HG03575 (cell line): Measurements from ENCODE around the gene PFKFB2.

ENCODE experiments used
- ATAC-seq: cut with Tn5 transposase; IDR thresholded peaks from one replicate; pipeline ENCODE4 v1.9.1; 2021; ENCODE audit not compliant: unreplicated experiment, insufficient number of reproducible peaks, low FRiP score; ENCODE audit errors: extremely low read depth

PFKFB2 gene

DNA sequence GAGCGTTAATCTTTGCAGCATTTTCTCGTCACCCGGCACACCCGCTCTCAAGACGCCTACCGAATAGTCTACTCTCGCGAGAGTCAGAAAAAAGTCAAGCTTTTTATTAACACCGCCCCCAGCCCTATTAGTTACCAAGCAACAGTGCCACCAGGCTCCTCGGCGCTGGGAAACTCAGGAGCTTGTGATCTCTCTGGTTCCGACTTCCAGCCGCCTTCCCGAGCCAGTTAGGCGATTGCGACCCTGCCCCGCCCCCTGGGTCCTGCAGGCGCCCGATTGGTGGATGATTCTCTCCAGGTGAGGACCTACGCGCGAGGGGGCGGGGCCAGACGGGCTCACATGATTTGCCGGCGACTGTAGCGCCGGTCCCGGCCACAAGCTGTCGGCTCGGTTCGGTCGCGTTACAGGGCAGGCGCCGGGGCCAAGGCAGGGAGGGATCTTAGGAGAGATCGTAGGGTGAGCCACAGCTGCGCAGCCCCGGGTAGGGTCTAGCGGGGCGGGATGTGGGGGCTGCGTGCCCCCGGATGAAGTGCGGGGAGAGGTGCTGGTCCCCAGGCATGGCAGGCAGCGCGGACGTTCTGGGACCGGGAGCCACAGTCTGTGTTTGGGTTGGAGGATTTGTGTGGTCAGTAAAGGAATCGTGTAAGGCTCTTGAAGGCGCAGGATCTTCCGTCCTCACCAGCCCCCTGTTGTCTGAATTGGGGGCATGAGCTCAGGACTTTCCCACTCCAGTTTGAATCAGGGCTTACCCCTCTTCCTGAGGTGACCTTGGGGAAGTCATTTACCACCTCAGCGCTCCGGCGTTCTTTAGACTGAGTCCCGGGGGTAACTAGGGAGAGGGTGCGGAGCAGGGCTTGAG is at the start of gene PFKFB2:
PFKFB2 (plus strand) TSS at position 365 of the 859 bp plus-strand sequence. CDS start 1,443 bp downstream, outside the sequence.
- no peak for ATAC-seq

- ATAC-seq, result no peak
Observed at GRCh38 chr1:207004931-207005830, 47.9 kb upstream of the PFKFB2 start.

- no peak for ATAC-seq
Observed at GRCh38 chr1:207006083-207006482, 47.0 kb upstream of the PFKFB2 start.

DNA sequence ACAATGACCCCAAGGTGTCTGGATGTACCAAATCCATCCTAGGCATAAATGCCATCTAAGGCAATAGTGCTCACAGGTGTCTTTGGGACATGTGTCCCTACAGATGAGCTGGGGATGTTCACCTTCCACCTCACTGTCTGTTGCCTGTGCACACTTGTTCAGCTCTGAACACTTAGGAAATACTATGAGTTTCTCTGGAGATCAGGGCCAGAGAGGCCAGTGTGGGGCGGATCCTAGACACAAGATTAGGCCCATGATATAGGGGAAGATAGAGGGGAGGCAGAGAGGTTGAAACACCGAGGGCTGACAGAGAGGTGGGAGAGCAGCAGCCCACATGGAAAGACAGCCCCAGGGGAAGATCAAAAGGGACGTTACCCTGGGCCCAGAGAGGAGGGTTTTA is 46.2 kb upstream of the PFKFB2 start:
- ATAC-seq, result no peak

DNA sequence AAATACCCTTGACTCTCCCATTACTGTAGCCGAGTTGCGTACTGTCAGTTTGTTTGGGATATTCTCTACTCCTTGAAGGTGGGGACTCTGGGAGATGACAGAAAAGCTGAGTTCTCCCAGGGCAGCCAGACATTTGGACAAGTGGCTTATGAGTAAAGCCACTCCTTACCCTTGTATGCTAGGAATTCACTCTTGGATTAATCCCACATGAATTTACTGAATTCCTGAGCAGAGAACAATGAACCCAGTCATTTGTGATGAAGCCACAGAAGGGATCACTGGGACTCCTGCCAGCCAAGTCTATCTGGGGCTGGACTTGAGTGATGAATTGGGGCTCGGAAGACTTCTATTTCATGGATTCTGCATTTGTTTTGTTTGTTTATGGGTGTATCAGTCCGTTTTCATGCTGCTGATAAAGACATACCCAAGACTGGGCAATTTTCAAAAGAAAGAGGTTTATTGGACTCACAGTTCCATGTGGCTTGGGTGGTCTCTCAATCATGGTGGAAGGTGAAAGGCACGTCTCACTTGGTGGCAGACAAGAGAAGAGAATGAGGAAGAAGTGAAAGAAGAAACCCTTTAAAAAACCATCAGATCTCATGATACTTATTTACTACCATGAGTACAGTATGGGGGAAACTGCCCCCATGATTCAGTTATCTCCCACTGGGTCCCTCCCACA is 45.6 kb upstream of the PFKFB2 start:
- ATAC-seq, result no peak

DNA sequence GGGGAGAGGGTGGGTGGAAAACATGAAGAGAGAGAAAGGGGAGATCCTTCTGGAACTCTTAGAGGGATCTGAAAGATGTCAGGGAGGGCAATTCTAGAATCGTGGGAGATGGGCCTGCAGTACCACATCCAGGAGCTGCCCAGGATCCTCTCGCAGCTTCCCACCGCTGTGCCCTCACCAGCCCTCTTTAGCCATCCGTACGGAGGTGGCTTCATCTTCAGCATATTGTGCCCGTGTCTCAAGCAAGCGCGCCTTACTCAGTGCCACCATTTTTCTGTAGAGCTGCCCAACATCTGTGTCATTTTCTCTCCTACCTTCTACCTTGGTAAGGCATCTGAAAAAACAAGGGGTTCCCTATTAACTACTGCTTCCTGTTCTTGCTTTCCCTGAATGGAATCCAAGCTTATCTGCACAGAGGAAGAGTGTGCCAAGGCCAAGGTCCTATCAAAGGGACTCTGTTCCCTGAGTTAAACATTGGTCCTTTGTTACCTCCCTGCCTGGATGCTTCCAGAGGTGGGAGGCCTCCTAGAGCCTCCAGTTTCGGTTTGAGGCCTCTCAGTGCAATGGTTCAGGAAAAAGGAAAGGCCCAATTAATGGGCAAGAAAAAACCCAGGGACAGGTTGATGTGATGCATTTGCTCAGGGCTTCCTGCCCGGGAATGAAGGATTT is 43.8 kb upstream of the PFKFB2 start:
- ATAC-seq, result no peak

- no peak for ATAC-seq
Observed at GRCh38 chr1:207009945-207010344, 43.1 kb upstream of the PFKFB2 start.

DNA sequence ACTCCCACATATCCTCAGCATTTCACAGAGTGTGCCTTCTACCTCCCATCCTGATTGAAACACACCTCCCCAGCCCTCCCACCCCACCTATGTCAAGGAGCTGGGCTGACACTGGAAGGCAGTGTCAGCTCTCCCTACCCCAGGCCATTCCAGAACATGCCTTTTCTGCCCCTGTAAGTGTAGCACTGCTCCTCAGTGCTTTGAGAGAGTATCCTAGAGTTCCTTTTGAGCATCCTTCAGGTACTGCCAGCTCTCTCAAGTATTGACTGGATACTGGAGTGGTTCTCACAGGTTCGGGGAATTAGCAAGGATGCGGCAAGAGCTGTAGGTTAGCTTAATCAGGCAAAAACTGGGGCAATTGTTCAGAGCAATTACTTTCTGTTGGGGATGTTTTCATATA is 42.3 kb upstream of the PFKFB2 start:
- no peak for ATAC-seq

DNA sequence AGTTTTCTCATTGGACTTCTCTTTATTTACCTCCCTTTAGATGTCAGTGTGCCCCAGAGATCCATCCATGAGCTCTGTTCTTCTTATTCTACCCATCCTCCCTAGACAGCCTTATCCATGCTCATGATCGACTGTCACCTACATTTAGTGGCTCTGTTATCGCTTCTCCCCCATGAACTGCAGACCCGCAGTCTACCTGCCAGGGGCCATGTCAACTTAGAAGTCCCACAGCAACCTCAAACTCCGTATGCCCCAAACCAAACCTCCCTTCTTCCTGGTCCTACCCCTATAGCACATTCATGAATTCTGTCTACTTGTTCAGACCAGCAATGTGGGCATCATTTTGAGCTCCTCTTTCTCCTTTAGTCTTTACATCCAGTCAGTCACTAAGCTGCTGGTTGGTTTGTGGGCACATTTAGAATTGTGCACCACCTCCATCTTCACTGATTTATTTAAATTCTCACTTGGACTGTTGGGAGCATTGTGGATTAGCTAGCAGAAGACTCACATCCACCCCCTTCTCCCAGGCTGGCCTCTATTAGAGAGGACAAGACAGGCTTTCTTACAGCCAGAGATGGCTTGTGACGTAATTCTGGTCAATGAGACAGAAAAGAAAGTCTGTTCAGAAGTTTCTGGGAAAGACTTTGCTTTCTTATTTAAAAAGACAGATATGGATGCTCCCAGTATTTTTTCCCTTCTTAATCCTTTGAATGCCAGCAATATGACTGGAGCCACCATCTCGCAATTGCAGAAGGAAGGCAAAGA is 39.6 kb upstream of the PFKFB2 start:
- ATAC-seq, result no peak

- ATAC-seq, result no peak
Observed at GRCh38 chr1:207014728-207015127, 38.3 kb upstream of the PFKFB2 start.

DNA sequence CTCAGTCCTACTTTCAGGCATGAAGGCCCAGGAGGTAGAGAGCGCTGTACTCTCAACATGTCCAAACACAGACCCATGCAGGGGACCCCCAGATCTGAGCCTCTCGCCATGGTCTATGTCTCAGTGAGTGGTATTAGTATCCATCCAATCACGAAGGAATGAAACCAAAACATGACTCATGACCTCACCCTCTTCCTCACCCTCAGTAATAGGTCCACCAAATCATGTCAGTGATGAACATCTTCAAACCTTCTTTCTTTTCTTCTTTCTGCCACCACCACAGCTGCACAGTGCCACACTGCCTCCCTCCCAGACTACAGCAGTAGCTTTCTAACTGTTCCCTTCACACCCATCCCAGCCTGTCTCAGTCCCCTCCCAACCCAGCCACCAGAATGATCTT is 37.3 kb upstream of the PFKFB2 start:
- no peak for ATAC-seq

DNA sequence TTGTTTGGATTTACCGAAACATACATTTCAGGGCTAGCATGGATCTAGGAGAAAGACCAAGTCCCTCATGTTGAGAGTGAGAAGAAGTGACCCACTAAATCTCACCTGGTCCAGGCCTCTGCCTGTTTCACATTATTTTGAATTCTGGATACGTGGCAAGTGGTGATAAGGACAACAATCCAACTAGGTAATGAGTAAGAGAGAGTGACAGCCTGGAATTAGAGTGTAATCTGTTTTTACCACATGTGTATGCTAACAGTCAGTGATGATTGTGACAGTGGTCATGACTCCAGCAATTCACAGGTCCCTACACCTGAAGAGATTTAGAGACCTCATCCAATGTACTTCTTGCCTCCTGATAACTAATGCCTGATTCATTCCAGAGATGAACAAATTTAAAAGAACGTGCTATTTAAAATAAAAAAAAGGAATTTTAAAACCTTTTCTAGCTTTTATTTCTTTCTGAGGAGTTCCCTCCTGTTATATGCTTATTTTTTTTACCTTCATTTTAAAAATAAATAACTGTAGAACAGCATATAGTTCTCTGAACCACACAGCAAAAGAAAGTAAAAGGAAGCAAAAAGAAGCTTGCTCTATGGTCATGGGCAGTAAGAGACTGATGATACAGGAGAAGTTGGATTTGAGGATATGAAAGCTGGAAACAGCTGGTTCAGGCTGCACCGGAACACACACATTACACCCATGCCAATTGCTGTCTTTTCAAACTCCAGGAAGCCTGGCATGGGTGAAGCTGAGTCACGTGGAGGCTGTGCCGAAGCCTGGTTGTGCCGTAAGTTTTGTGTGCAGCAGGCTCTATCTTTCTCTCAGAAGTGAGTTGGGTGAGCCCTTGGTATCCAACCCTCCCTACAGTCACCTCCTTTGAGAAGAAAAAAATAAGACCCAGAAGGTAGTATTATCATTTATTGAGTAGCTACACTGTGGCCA is 35.2 kb upstream of the PFKFB2 start:
- no peak for ATAC-seq

GRCh38 chr1:207018707-207019106 is 34.4 kb upstream of the PFKFB2 start:
- no peak for ATAC-seq

- no peak for ATAC-seq
Observed at GRCh38 chr1:207019161-207019560, 33.9 kb upstream of the PFKFB2 start.

DNA sequence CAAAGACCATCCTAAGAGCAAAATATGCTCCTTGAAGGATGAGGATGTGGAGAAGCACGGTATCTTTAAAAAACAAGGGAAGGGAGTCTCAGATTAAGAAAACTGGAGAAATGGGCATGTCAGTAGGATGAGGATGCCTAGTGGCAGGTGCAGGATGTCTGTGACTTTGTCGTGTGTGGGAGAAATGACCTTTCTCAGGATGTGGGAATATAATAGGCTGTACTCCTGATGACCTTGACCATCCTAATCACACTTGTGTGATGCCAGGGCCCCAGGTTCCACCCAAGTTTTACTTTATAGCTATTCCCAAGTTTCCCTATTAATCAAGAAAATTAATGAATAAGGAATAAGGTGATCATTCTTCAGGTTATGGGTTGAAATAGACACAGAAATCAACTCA is 33.4 kb upstream of the PFKFB2 start:
- no peak for ATAC-seq

DNA sequence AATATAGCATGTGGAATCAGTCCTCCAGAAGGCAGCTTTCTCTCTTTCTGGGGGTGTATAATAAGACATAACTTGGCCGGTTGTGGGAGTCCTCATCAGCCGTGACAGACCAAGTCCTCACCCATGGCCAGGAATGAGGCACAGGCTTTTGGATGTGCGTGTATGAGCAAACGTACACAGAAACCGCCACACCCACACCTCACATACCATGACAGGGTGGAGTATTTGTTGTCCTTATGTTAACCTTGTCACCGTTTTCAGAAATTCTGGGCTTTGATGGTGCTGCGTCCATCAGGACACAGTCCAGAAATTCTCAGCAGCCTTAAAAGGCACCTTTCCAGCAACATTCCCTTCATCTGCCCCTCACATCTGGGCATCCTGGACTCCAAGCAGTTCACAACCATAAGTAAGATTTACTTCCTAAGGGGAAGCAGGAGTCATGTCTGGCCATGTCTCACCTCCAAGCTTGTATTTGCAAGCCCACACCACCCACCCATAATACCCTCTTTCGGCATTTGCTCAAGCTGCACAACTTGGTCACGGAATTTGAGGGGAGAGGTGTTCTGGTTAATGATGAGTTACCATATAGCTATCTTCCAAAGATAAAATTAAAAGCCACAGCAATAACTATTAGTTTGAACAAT is 32.9 kb upstream of the PFKFB2 start:
- ATAC-seq, result no peak

DNA sequence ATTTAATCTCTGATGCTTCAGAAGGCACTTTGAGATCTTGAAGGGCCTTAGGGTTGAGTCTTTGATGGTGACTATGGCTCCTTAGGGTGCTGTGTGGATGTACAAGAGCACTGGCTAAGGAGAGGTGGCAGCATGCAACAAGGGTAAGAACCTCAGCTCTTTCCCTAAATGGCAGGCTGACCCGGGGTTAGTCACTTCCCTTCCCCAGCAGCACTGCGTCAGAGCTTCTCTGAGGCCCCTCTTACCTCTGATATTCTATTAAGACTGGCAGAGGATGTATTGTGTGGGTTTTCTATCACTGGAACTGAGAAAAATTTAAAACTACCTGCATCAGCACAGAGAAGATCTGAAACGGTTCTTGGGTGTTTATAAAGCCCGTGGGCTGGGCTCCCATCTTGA is 32.4 kb upstream of the PFKFB2 start:
- no peak for ATAC-seq
